ENCODE data around the gene SATL1.
"Not testable (repeated sequence)": the region's sequence is repeated elsewhere in the genome, so short reads cannot be mapped to it uniquely, and the experiment has no call there.

Gene SATL1

GRCh38 chrX:85109235-85109634, 134.3 kb downstream of the SATL1 start:
- no peak for TF ChIP-seq CTCF (IDR thresholded peaks at IDR 0.05)

GRCh38 chrX:85108165-85108564, 135.4 kb downstream of the SATL1 start:
- Histone ChIP-seq H3K27ac (no peak overlapping the region), H3K4me3 (no peak overlapping the region)
- DNase-seq (ENCODE audit: low spot score), result no peak
- no peak for TF ChIP-seq CTCF (IDR thresholded peaks at IDR 0.05)

More at GRCh38 chrX:85109235-85109634, 134.3 kb downstream of the SATL1 start:
- no peak overlapping the region for H3K4me3 ChIP-seq
- DNase-seq (ENCODE audit: low spot score), result no peak
- H3K27ac ChIP-seq, result no peak overlapping the region

GRCh38 chrX:85107407-85107806, 136.2 kb downstream of the SATL1 start:
- Histone ChIP-seq H3K27ac (no peak overlapping the region), H3K4me3 (no peak overlapping the region)
- no peak for TF ChIP-seq CTCF (IDR thresholded peaks at IDR 0.05)
- no peak for DNase-seq (ENCODE audit: low spot score)

GRCh38 chrX:85089321-85089840, 154.2 kb downstream of the SATL1 start:
- TF ChIP-seq CTCF (IDR thresholded peaks at IDR 0.05), result no peak
- Histone ChIP-seq H3K27ac (no peak overlapping the region), H3K4me3 (no peak overlapping the region)
- no peak for DNase-seq (ENCODE audit: low spot score)

- H3K4me3 ChIP-seq, result no peak overlapping the region
- peak; percentile 64 for TF ChIP-seq CTCF (IDR thresholded peaks at IDR 0.05)
- no peak overlapping the region for H3K27ac ChIP-seq
- no peak for DNase-seq (ENCODE audit: low spot score)
Measured at GRCh38 chrX:85084770-85085393, 158.7 kb downstream of the SATL1 start.

GRCh38 chrX:85077247-85077646, 166.3 kb downstream of the SATL1 start:
- DNase-seq (ENCODE audit: low spot score); H3K4me3 ChIP-seq: not testable (repeated sequence)

GRCh38 chrX:85065512-85066198, 177.9 kb downstream of the SATL1 start:
- TF ChIP-seq CTCF (IDR thresholded peaks at IDR 0.05), result no peak
- Histone ChIP-seq H3K27ac (no peak overlapping the region), H3K4me3 (no peak overlapping the region)
- no peak for DNase-seq (ENCODE audit: low spot score)

More at GRCh38 chrX:85077247-85077646, 166.3 kb downstream of the SATL1 start:
- not testable (repeated sequence) for H3K27ac ChIP-seq
